GM23248 (cell line): Measurements from ENCODE around the gene UBE2E3. TPM values are rescaled to one million over a fixed set of nuclear protein-coding genes. Genes with fewer than 3 reads are reported as not detected.
A peak's percentile ranks its signal among the peaks of the same experiment; 100 is the strongest.
"Not testable (repeated sequence)": the region's sequence is repeated elsewhere in the genome, so short reads cannot be mapped to it uniquely, and the experiment has no call there.

Experiments
- DNase-seq: peaks from one replicate; pipeline ENCODE4 v3.0.0-alpha.2; 2015
- H2AFZ ChIP-seq: fragments of 200-600 bp; sonication (generic); 2 replicates; pipeline ENCODE4 v1.6.1; 2016; ENCODE audit warnings: antibody characterized with exemption
- H3F3A ChIP-seq: fragments of 200-600 bp; sonication (generic); 2 replicates; pipeline ENCODE4 v1.6.1; 2016; ENCODE audit warnings: mild to moderate bottlenecking, antibody characterized with exemption, mixed run types; ENCODE audit not compliant: insufficient read depth
- H3K27ac ChIP-seq: fragments of 200-600 bp; sonication (generic); 2 replicates; pipeline ENCODE4 v1.5.1; 2016; ENCODE audit warnings: mild to moderate bottlenecking
- H3K27me3 ChIP-seq: fragments of 200-600 bp; sonication (generic); replicated peaks from 2 replicates; pipeline ENCODE4 v1.6.1; 2016; ENCODE audit warnings: mild to moderate bottlenecking; ENCODE audit not compliant: insufficient read depth
- H3K36me3 ChIP-seq: fragments of 200-600 bp; sonication (generic); 2 replicates; pipeline ENCODE4 v1.6.1; 2016; ENCODE audit warnings: low read depth, mild to moderate bottlenecking
- H3K4me1 ChIP-seq: fragments of 200-600 bp; sonication (generic); 2 replicates; pipeline ENCODE4 v1.6.1; 2016; ENCODE audit warnings: mild to moderate bottlenecking; ENCODE audit not compliant: insufficient read depth
- H3K4me2 ChIP-seq: fragments of 200-600 bp; sonication (generic); one replicate; pipeline ENCODE4 v1.6.1; 2016; ENCODE audit warnings: mild to moderate bottlenecking; ENCODE audit not compliant: unreplicated experiment
- H3K4me3 ChIP-seq: fragments of 200-600 bp; sonication (generic); 2 replicates; pipeline ENCODE4 v1.5.1; 2016; ENCODE audit warnings: mild to moderate bottlenecking
- H3K79me2 ChIP-seq: fragments of 200-600 bp; sonication (generic); 2 replicates; pipeline ENCODE4 v1.6.1; 2016; ENCODE audit warnings: mild to moderate bottlenecking; ENCODE audit not compliant: insufficient read depth
- H3K9ac ChIP-seq: fragments of 200-600 bp; sonication (generic); 2 replicates; pipeline ENCODE4 v1.6.1; 2016; ENCODE audit warnings: mild to moderate bottlenecking
- H3K9me2 ChIP-seq: fragments of 200-600 bp; sonication (generic); 2 replicates; pipeline ENCODE4 v1.6.1; 2016; ENCODE audit warnings: mixed run types, mild to moderate bottlenecking, moderate library complexity; ENCODE audit not compliant: insufficient read depth
- H3K9me3 ChIP-seq: fragments of 200-600 bp; sonication (generic); one replicate; pipeline ENCODE4 v1.6.1; 2017; ENCODE audit warnings: low read depth
- H4K20me1 ChIP-seq: fragments of 200-600 bp; sonication (generic); 2 replicates; pipeline ENCODE4 v1.6.0; 2016; ENCODE audit not compliant: insufficient read depth
- EZH2 ChIP-seq: fragments of 200-600 bp; sonication (generic); IDR thresholded peaks from 2 replicates; pipeline ENCODE4 v1.6.1; 2018; ENCODE audit warnings: antibody characterized with exemption, mild to moderate bottlenecking; ENCODE audit not compliant: insufficient read depth, poor library complexity, severe bottlenecking
- EZH2phosphoT487 ChIP-seq: fragments of 200-600 bp; sonication (generic); IDR thresholded peaks from 2 replicates; pipeline ENCODE4 v1.6.1; 2018; ENCODE audit warnings: antibody characterized with exemption, moderate library complexity, mild to moderate bottlenecking, low read depth; ENCODE audit not compliant: insufficient read depth
- WGBS, 2 experiments: methylation state at CpG; one replicate each; pipeline ENCODE4 v1.1.6; 2015 to 2017; ENCODE audit warnings: low lambda C conversion rate in 2 of 2, low coverage in 1 of 2; ENCODE audit errors: missing lambda C conversion rate in 2 of 2; 5-methylcytosine and 5-hydroxymethylcytosine counted together
- in situ Hi-C: fragments of 300-500 bp; cut with MboI; formaldehyde crosslinking; loops from 2 replicates; pipeline ENCODE4 v1.15.0; 2020
- polyA plus RNA-seq: library from polyadenylated mRNA; unstranded; fragments of >200 nt; fragmentation: Nextera tagmentation; extraction: Ambion mirVana; gene quantifications from 2 replicates; pipeline ENCODE4 v1.2.1, GENCODE V29; 2016
- total RNA-seq: library from RNA; depleted of rRNA; stranded (reverse); fragments of >200 nt; shearing (Covaris generic); gene quantifications from 2 replicates; pipeline ENCODE4 v1.2.3, GENCODE V29; 2014; rRNA removed

Gene UBE2E3
- total RNA-seq, result 142 and 171 TPM in 2 replicates
- 168 and 184 TPM in 2 replicates for polyA plus RNA-seq

- Histone ChIP-seq H3K27me3 (no peaks in the 10 kb centered on the region), H4K20me1 (no peaks in the 10 kb centered on the region), H3K4me2 (peak within 1 kb of the TSS; percentile 98), H3K79me2 (peaks cover 42% of the 10 kb centered on the region), H3K27ac (peak within 1 kb of the TSS; percentile 80), H2AFZ (peak within 1 kb of the TSS; percentile 95), H3F3A (peaks cover 34% of the 10 kb centered on the region), H3K9ac (peak within 1 kb of the TSS; percentile 94), H3K4me3 (peak within 1 kb of the TSS; percentile 95), H3K9me2 (no peaks in the 10 kb centered on the region), H3K36me3 (peaks cover 19% of the 10 kb centered on the region), H3K4me1 (peaks cover 40% of the 10 kb centered on the region), H3K9me3 (no peaks in the 10 kb centered on the region)
- in situ Hi-C loops, result no loop called here
- TF ChIP-seq EZH2 (no peak), EZH2phosphoT487 (no peak)
- peak; percentile 90 for DNase-seq
- 0 to 1% methylated on average over 13 to 90 of the region's 106 CpGs for WGBS, 2 experiments
Measured at GRCh38 chr2:180980106-180980942, at the start of gene UBE2E3. Gene UBE2E3, plus strand, starts transcription at chr2:180980605. Its CDS starts 1,438 bp downstream, at chr2:180982043.

DNA sequence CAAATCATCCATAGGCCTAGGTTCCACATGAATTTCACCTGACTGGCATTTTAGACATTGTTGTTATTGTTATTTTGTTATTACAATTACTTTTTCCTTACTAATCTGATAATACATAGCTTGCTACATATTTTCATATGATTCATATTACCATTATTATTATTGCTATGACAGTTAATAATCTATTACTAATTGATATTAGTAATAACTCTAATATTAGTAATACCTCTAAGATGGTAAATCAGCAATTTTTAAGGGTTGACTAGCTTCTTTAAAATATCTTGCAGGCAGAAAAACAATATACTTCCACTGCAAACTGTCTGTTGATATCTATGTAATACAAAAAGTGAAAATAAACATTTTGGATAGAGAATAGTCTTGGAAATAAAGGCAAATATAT lies 48.6 kb upstream of the UBE2E3 start:
- no peak for TF ChIP-seq EZH2phosphoT487
- no peak for TF ChIP-seq EZH2
- Histone ChIP-seq H4K20me1 (no peaks in the 10 kb centered on the region), H3K9me3 (no peaks in the 10 kb centered on the region), H3K36me3 (no peaks in the 10 kb centered on the region), H3F3A (no peaks in the 10 kb centered on the region), H3K4me3 (no peak overlapping the region), H3K79me2 (no peaks in the 10 kb centered on the region), H3K27ac (no peak overlapping the region), H3K27me3 (no peaks in the 10 kb centered on the region), H3K9ac (no peak overlapping the region), H3K4me1 (no peaks in the 10 kb centered on the region), H2AFZ (no peak overlapping the region), H3K9me2 (no peaks in the 10 kb centered on the region), H3K4me2 (no peak overlapping the region)
- DNase-seq, result no peak
- in situ Hi-C loops, result no loop called here

GRCh38 chr2:180933332-180933731 lies 47.1 kb upstream of the UBE2E3 start:
- 100% methylated on average over 1 of the region's 1 CpG for WGBS, 2 experiments
- Histone ChIP-seq H3K9me3 (no peaks in the 10 kb centered on the region), H3K9me2 (no peaks in the 10 kb centered on the region), H3K27me3 (no peaks in the 10 kb centered on the region), H3F3A (0 out of 2 replicates have a peak, but pooled peaks cover 5% of the 10 kb centered on the region), H4K20me1 (no peaks in the 10 kb centered on the region), H3K36me3 (no peaks in the 10 kb centered on the region), H3K27ac (no peak overlapping the region), H3K4me2 (no peak overlapping the region), H3K9ac (no peak overlapping the region), H3K79me2 (no peaks in the 10 kb centered on the region), H2AFZ (no peak overlapping the region), H3K4me1 (no peaks in the 10 kb centered on the region), H3K4me3 (no peak overlapping the region)
- TF ChIP-seq EZH2phosphoT487 (no peak), EZH2 (no peak)
- DNase-seq, result no peak
- in situ Hi-C loops, result no loop called here

GRCh38 chr2:180934911-180935310 lies 45.5 kb upstream of the UBE2E3 start:
- Histone ChIP-seq H3K9me3 (no peaks in the 10 kb centered on the region), H4K20me1 (no peaks in the 10 kb centered on the region), H3K4me2 (no peak overlapping the region), H3K4me1 (no peaks in the 10 kb centered on the region), H3K79me2 (no peaks in the 10 kb centered on the region), H3K9ac (no peak overlapping the region), H3K27ac (no peak overlapping the region), H3F3A (0 out of 2 replicates have a peak, but pooled peaks cover 6% of the 10 kb centered on the region), H3K36me3 (no peaks in the 10 kb centered on the region), H2AFZ (no peak overlapping the region), H3K4me3 (no peak overlapping the region), H3K9me2 (no peaks in the 10 kb centered on the region), H3K27me3 (no peaks in the 10 kb centered on the region)
- in situ Hi-C loops, result no loop called here
- WGBS, 2 experiments, result 0 to 12% methylated on average over 1 of the region's 1 CpG
- TF ChIP-seq EZH2phosphoT487 (no peak), EZH2 (no peak)
- no peak for DNase-seq

GRCh38 chr2:180937480-180937879 lies 42.9 kb upstream of the UBE2E3 start:
- H3K9me3 ChIP-seq, H3F3A ChIP-seq, H3K4me1 ChIP-seq, in situ Hi-C loops, H3K36me3 ChIP-seq, DNase-seq, H3K27me3 ChIP-seq, H4K20me1 ChIP-seq, H3K27ac ChIP-seq, H3K4me3 ChIP-seq, H2AFZ ChIP-seq, H3K9me2 ChIP-seq, H3K4me2 ChIP-seq, H3K79me2 ChIP-seq, H3K9ac ChIP-seq: not testable (repeated sequence)
- WGBS, 2 experiments, result 58 to 62% methylated on average over 3 of the region's 3 CpGs
